Neuronal stem cell (in vitro differentiated cells): ENCODE results near the gene ZFYVE28.

Experiments
- DNase-seq: peaks from one replicate; pipeline ENCODE4 v3.0.0-alpha.2; 2013; ENCODE audit warnings: low spot score
- H2AFZ ChIP-seq: one replicate; pipeline ENCODE4 v1.6.1; 2013; ENCODE audit warnings: mild to moderate bottlenecking, low read length, inconsistent platforms
- H2AK5ac ChIP-seq: 2 replicates; pipeline ENCODE4 v1.6.1; 2013; ENCODE audit warnings: low read depth, mild to moderate bottlenecking, inconsistent platforms, low read length, moderate library complexity, mixed read lengths
- H2BK120ac ChIP-seq: 2 replicates; pipeline ENCODE4 v1.6.1; 2013; ENCODE audit warnings: low read depth, mild to moderate bottlenecking, inconsistent platforms, low read length, moderate library complexity, mixed read lengths
- H2BK12ac ChIP-seq: one replicate; pipeline ENCODE4 v1.6.1; 2013; ENCODE audit warnings: low read length, inconsistent platforms
- H2BK15ac ChIP-seq: 2 replicates; pipeline ENCODE4 v1.6.1; 2013; ENCODE audit warnings: mild to moderate bottlenecking, low read length, inconsistent platforms, mixed read lengths
- H2BK5ac ChIP-seq: one replicate; pipeline ENCODE4 v1.6.1; 2013; ENCODE audit warnings: inconsistent platforms, mild to moderate bottlenecking, low read length, moderate library complexity
- H3K14ac ChIP-seq: one replicate; pipeline ENCODE4 v1.6.1; 2013; ENCODE audit warnings: low read length, inconsistent platforms
- H3K18ac ChIP-seq: 2 replicates; pipeline ENCODE4 v1.6.1; 2013; ENCODE audit warnings: low read length, inconsistent platforms
- H3K23ac ChIP-seq: 2 replicates; pipeline ENCODE4 v1.6.1; 2013; ENCODE audit warnings: low read depth, mild to moderate bottlenecking, mixed read lengths, low read length, inconsistent platforms; ENCODE audit not compliant: poor library complexity
- H3K27ac ChIP-seq: replicated peaks from 3 replicates; pipeline ENCODE4 v1.5.1; 2013; ENCODE audit warnings: low read length, inconsistent platforms
- H3K27me3 ChIP-seq, 3 experiments: 2 replicates each; pipeline ENCODE4 v1.6.1; 2013; ENCODE audit warnings: low read length in 3 of 3, mild to moderate bottlenecking in 2 of 3, inconsistent platforms in 1 of 3, low read depth in 1 of 3, mixed read lengths in 1 of 3, moderate library complexity in 1 of 3; ENCODE audit not compliant: control insufficient read depth in 3 of 3, insufficient read depth in 3 of 3
- H3K36me3 ChIP-seq, 2 donors: replicated peaks in 1 of 2; 2 replicates each; pipeline ENCODE4 v1.6.1; 2013; ENCODE audit warnings: low read length in 2 of 2; ENCODE audit not compliant: control insufficient read depth in 2 of 2, insufficient read depth in 2 of 2
- H3K4ac ChIP-seq: 2 replicates; pipeline ENCODE4 v1.6.1; 2013; ENCODE audit warnings: inconsistent platforms, mild to moderate bottlenecking, low read length, moderate library complexity
- H3K4me1 ChIP-seq, 2 donors: 1 replicate in 1 of 2; 2 replicates in 1 of 2; pipeline ENCODE4 v1.6.1; 2013; ENCODE audit warnings: low read length in 2 of 2, low read depth in 1 of 2; ENCODE audit not compliant: control insufficient read depth in 2 of 2, insufficient read depth in 1 of 2
- H3K4me2 ChIP-seq: one replicate; pipeline ENCODE4 v1.6.1; 2013; ENCODE audit warnings: mild to moderate bottlenecking, low read length, inconsistent platforms; ENCODE audit not compliant: insufficient read depth, poor library complexity, severe bottlenecking
- H3K4me3 ChIP-seq, 2 donors: 2 replicates each; pipeline ENCODE4 v1.5.1; 2013; ENCODE audit warnings: low read length in 2 of 2, mild to moderate bottlenecking in 2 of 2, inconsistent platforms in 1 of 2, moderate library complexity in 1 of 2
- H3K79me1 ChIP-seq: one replicate; pipeline ENCODE4 v1.6.1; 2013; ENCODE audit warnings: low read depth, mild to moderate bottlenecking, inconsistent platforms, low read length, moderate library complexity
- H3K9ac ChIP-seq: one replicate; pipeline ENCODE4 v1.6.1; 2013; ENCODE audit warnings: mild to moderate bottlenecking, low read depth, low read length, inconsistent platforms; ENCODE audit not compliant: poor library complexity
- H3K9me3 ChIP-seq, 2 donors: replicated peaks in 1 of 2; 2 replicates each; pipeline versions ENCODE3 to v1.6.1; 2013; ENCODE audit warnings: low read length in 2 of 2, mild to moderate bottlenecking in 2 of 2, inconsistent platforms in 1 of 2, low read depth in 1 of 2, mixed read lengths in 1 of 2, moderate library complexity in 1 of 2; ENCODE audit not compliant: control insufficient read depth in 2 of 2, insufficient read depth in 1 of 2
- H4K8ac ChIP-seq: one replicate; pipeline ENCODE4 v1.6.1; 2013; ENCODE audit warnings: low read depth, mild to moderate bottlenecking, inconsistent platforms, low read length, moderate library complexity
- H4K91ac ChIP-seq: one replicate; pipeline ENCODE4 v1.6.1; 2013; ENCODE audit warnings: low read length, low read depth, mild to moderate bottlenecking, inconsistent platforms; ENCODE audit not compliant: poor library complexity
- WGBS, 2 donors: extraction: QIAGEN DNeasy Blood & Tissue Kit; methylation state at CpG; one replicate each; pipeline ENCODE4 v1.1.7; 2013; ENCODE audit warnings: missing lambda C conversion rate in 2 of 2, mixed read lengths in 1 of 2; ENCODE audit not compliant: insufficient read length in 2 of 2, insufficient replicate concordance in 1 of 2; ENCODE audit errors: extremely low coverage in 2 of 2; 5-methylcytosine and 5-hydroxymethylcytosine counted together

ZFYVE28 gene

DNA sequence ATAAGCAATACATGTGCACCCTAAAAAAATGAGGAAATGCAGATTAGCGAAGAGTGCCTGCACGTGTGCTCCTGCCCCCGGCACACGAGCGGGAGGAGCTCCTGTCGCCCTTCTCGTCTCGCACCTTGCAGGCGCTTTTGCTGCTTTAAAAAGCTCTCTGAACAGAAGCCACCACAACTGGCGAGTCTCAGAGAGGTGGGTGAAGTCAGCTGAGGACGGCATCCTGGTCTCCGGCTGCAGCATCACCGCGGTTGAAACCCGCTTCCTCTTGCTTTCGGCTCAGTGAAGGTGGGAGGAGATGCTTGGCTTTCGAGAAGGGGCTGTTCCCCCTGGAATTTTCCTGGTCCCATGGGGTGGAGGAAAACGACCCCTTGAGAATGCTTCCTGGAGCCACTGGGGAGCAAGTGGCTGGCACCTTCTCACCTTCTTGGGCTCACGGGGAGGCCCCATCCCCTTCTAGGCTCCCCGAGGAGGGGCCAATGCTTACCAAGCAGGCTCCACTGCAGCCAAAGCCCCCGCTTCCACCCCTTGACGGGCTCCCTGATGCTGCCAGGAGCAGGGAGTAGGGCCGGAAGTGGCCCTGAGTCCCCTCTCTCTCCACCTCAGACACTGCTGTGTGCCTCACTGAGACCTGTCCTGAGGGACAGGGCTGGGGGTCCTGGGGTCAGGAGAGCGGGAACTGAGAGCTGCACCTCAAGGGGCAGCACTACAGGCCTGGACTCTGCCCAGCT is 127.3 kb downstream of the ZFYVE28 start:
- no CpG with 5 or more reads among the region's 24 CpGs for WGBS, 2 donors
- H3K14ac ChIP-seq, result no peak overlapping the region
- no peak overlapping the region for H3K27ac ChIP-seq
- H3K79me1 ChIP-seq, result peaks cover 4% of the 10 kb centered on the region
- peak overlapping the region; percentile 73 for H2BK12ac ChIP-seq
- H3K36me3 ChIP-seq, result no peaks in the 10 kb centered on the region
- peak overlapping the region; percentile 91 for H2AK5ac ChIP-seq
- no peak overlapping the region for H4K91ac ChIP-seq
- no peak for DNase-seq
- peak overlapping the region; percentile 93 for H2BK5ac ChIP-seq
- peak overlapping the region; percentile 94 for H3K18ac ChIP-seq
- peaks cover 0 to 29% (median 0%) of the 10 kb centered on the region in 3 experiments for H3K27me3 ChIP-seq
- peak overlapping the region; percentile 17 for H2AFZ ChIP-seq
- H3K4ac ChIP-seq, result no peak overlapping the region
- no peaks in the 10 kb centered on the region for H3K9me3 ChIP-seq
- H3K4me3 ChIP-seq, result no peak overlapping the region
- H2BK120ac ChIP-seq, result no peak overlapping the region
- no peak overlapping the region for H3K9ac ChIP-seq
- H3K4me1 ChIP-seq, result peaks cover 0 to 14% of the 10 kb centered on the region in 2 donors
- H3K4me2 ChIP-seq, result no peak overlapping the region
- H2BK15ac ChIP-seq, result peak overlapping the region; percentile 97
- H3K23ac ChIP-seq, result peak overlapping the region; percentile 85
- H4K8ac ChIP-seq, result peak overlapping the region; percentile 17

DNA sequence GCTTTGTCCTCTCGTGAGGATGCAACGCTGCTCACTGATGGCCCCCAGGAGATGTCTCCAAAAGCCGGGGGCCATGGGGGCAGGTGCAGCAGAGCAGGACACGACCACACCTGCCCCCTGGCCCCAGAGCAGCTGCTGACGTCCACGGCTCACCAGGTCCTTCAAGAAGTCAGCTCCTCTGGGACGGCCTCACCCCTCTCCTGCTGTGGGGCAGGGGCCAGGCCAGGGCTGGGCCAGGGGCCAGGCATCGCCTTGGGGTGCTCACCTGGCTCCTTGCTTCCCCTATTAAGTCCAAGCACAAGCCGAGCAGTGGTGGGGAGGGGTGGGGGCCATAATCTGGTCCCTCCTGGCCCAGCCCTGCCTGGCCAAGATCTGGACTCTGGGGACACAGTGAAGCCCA is 128.0 kb downstream of the ZFYVE28 start:
- no peak overlapping the region for H2BK12ac ChIP-seq
- H3K79me1 ChIP-seq, result peaks cover 4% of the 10 kb centered on the region
- H2AK5ac ChIP-seq, result peak overlapping the region; percentile 91
- H3K36me3 ChIP-seq, result no peaks in the 10 kb centered on the region
- DNase-seq, result no peak
- no peak overlapping the region for H3K4me2 ChIP-seq
- peak overlapping the region; percentile 83 for H3K18ac ChIP-seq
- peaks cover 0 to 26% (median 0%) of the 10 kb centered on the region in 3 experiments for H3K27me3 ChIP-seq
- H2BK120ac ChIP-seq, result no peak overlapping the region
- no peak overlapping the region for H3K14ac ChIP-seq
- no peak overlapping the region for H3K4ac ChIP-seq
- H3K4me1 ChIP-seq, result peaks cover 0 to 21% of the 10 kb centered on the region in 2 donors
- no peak overlapping the region for H3K23ac ChIP-seq
- H4K8ac ChIP-seq, result peak overlapping the region; percentile 65
- H3K9me3 ChIP-seq, result no peaks in the 10 kb centered on the region
- H2BK15ac ChIP-seq, result peak overlapping the region; percentile 88
- H3K27ac ChIP-seq, result no peak overlapping the region
- no peak overlapping the region for H3K4me3 ChIP-seq
- no peak overlapping the region for H2AFZ ChIP-seq
- H2BK5ac ChIP-seq, result no peak overlapping the region
- H4K91ac ChIP-seq, result no peak overlapping the region
- WGBS, 2 donors, result no CpG with 5 or more reads among the region's 9 CpGs
- H3K9ac ChIP-seq, result no peak overlapping the region

DNA sequence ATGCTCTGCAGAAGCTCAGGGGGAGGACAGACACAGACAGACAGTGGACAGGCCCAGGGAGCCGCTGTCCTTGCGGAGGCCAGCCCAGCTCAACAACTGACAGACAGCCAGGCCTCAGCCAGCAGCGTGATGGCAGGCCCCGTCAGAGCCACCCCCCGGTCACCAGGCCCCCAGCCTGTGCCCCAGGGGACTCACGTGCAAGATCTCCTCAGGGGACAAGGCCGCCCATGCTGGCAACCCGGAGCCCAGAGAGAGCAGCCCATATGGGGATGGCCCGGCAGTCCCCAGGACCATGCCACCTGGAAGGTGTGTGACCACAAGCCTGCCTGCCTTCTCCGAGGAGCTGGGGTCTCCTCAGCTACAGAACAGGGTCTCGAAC is 128.5 kb downstream of the ZFYVE28 start:
- Histone ChIP-seq H3K4me1 (peaks cover 0 to 22% of the 10 kb centered on the region in 2 donors), H2BK12ac (no peak overlapping the region), H2BK120ac (no peak overlapping the region), H4K91ac (no peak overlapping the region), H3K14ac (peak overlapping the region; percentile 92), H3K9me3 (no peaks in the 10 kb centered on the region), H4K8ac (no peak overlapping the region), H3K9ac (peak overlapping the region; percentile 74), H2BK15ac (peak overlapping the region; percentile 88), H2AFZ (no peak overlapping the region), H2BK5ac (no peak overlapping the region), H3K4me3 (peak overlapping the region in 1 of 2 donors; percentile 49), H3K27me3 (peaks cover 0 to 27% (median 0%) of the 10 kb centered on the region in 3 experiments), H3K36me3 (no peaks in the 10 kb centered on the region), H3K79me1 (peaks cover 4% of the 10 kb centered on the region), H3K18ac (peak overlapping the region; percentile 77), H3K27ac (no peak overlapping the region), H3K4me2 (no peak overlapping the region), H2AK5ac (peak overlapping the region; percentile 91), H3K23ac (peak overlapping the region; percentile 74), H3K4ac (no peak overlapping the region)
- DNase-seq, result no peak
- no CpG with 5 or more reads among the region's 11 CpGs for WGBS, 2 donors

DNA sequence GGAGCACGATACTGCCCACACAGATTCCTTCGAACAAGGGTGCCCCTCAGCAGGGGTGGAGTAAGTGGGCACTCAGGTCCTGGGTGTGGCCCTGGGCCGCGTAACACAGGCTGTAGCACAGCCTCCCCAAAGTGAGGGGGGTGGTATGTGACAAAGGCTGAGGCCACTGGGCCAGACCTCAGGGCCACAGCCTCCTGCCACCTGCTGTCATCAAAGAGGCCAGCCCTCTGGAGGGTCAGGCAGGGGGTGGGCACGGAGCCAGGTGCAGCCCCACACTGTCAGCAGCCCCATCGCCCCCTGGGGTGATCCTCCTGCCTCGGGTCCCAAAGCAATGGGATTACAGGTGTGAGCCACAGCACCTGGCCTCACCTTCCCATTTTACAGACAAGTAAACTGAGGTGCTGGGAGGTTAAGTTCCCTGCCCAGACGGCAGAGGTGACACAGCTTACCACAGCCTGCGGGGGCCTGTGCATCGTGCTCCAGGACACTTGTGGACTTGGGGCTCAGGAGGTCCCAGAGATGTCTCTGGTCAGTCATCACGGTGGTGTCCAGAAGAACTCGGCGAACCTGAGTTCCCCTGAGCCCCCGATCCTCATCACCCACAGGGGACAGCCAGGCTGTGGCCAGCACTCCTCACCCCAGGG is 129.0 kb downstream of the ZFYVE28 start:
- no peak for DNase-seq
- Histone ChIP-seq H4K8ac (no peak overlapping the region), H2BK12ac (no peak overlapping the region), H3K79me1 (peaks cover 4% of the 10 kb centered on the region), H3K36me3 (no peaks in the 10 kb centered on the region), H2AK5ac (peak overlapping the region; percentile 91), H3K4me2 (no peak overlapping the region), H3K14ac (peak overlapping the region; percentile 92), H2BK120ac (peak overlapping the region; percentile 63), H3K27me3 (peaks cover 0 to 30% (median 0%) of the 10 kb centered on the region in 3 experiments), H3K18ac (peak overlapping the region; percentile 77), H3K27ac (no peak overlapping the region), H3K4me1 (peaks cover 0 to 22% of the 10 kb centered on the region in 2 donors), H3K9me3 (no peaks in the 10 kb centered on the region), H3K4me3 (peak overlapping the region in 1 of 2 donors; percentile 49), H3K23ac (peak overlapping the region; percentile 74), H3K4ac (peak overlapping the region; percentile 10), H2BK5ac (no peak overlapping the region), H2BK15ac (no peak overlapping the region), H2AFZ (no peak overlapping the region), H3K9ac (peak overlapping the region; percentile 74), H4K91ac (no peak overlapping the region)
- no CpG with 5 or more reads among the region's 14 CpGs for WGBS, 2 donors
